Measurements from ENCODE around the gene DDX10. TPM values are rescaled to one million over a fixed set of nuclear protein-coding genes. Genes with fewer than 3 reads are reported as not detected.

Gene DDX10
- 10 to 100 TPM; 17.0 to 39.0 (median 34.3) TPM for total RNA-seq

- peaks cover 9 to 23% of the 10 kb centered on the region in 2 donors for H3K4me1 ChIP-seq
- H3K9me3 ChIP-seq: no peaks in the 10 kb centered on the region
- WGBS, 2 donors: 0 to 1% methylated on average over 41 to 60 of the region's 61 CpGs
- peak within 1 kb of the TSS; percentile 37 to 82 (median 53) for H3K4me3 ChIP-seq (replicated peaks in 1 of 3)
- H3K36me3 ChIP-seq: no peaks in the 10 kb centered on the region
- DNase-seq: peak; percentile 96 to 99
- H3K27ac ChIP-seq: peak within 1 kb of the TSS; percentile 34 to 47 (median 45)
- no peaks in the 10 kb centered on the region for H3K27me3 ChIP-seq
- intact Hi-C loops (cut with DNase I): loop anchor here (10.0 kb wide), 1 partner anchor 200 kb away; the partner anchor contains the start of gene C11orf65
- peak in 1 of 2 donors; percentile 67 for TF ChIP-seq POLR2A (IDR thresholded peaks at IDR 0.05)
- TF ChIP-seq CTCF (IDR thresholded peaks at IDR 0.05): no peak
Observed at GRCh38 chr11:108664730-108665525, at the start of gene DDX10. DDX10 (plus strand) TSS chr11:108665069; CDS start chr11:108665154, 85 bp downstream.

GRCh38 chr11:108616549-108616948, 48.3 kb upstream of the DDX10 start:
- intact Hi-C loops (cut with DNase I): no loop called here
- H3K27me3 ChIP-seq: no peaks in the 10 kb centered on the region
- H3K4me3 ChIP-seq (replicated peaks in 1 of 3): no peak overlapping the region
- no peaks in the 10 kb centered on the region for H3K9me3 ChIP-seq
- TF ChIP-seq CTCF (IDR thresholded peaks at IDR 0.05): no peak
- TF ChIP-seq POLR2A (IDR thresholded peaks at IDR 0.05): no peak
- WGBS, 2 donors: 75 to 85% methylated on average over 3 of the region's 3 CpGs
- DNase-seq: no peak
- H3K27ac ChIP-seq: no peak overlapping the region
- H3K36me3 ChIP-seq: no peaks in the 10 kb centered on the region
- no peaks in the 10 kb centered on the region for H3K4me1 ChIP-seq

GRCh38 chr11:108617055-108617454, 47.8 kb upstream of the DDX10 start:
- intact Hi-C loops (cut with DNase I): no loop called here
- no peak for TF ChIP-seq CTCF (IDR thresholded peaks at IDR 0.05)
- TF ChIP-seq POLR2A (IDR thresholded peaks at IDR 0.05): no peak
- WGBS, 2 donors: 65 to 69% methylated on average over 4 of the region's 4 CpGs
- no peaks in the 10 kb centered on the region for H3K36me3 ChIP-seq
- no peaks in the 10 kb centered on the region for H3K27me3 ChIP-seq
- H3K9me3 ChIP-seq: no peaks in the 10 kb centered on the region
- DNase-seq: no peak
- H3K4me3 ChIP-seq (replicated peaks in 1 of 3): no peak overlapping the region
- no peaks in the 10 kb centered on the region for H3K4me1 ChIP-seq
- H3K27ac ChIP-seq: no peak overlapping the region

GRCh38 chr11:108618529-108618928, 46.3 kb upstream of the DDX10 start:
- DNase-seq: no peak
- TF ChIP-seq CTCF (IDR thresholded peaks at IDR 0.05): no peak
- TF ChIP-seq POLR2A (IDR thresholded peaks at IDR 0.05): no peak
- Histone ChIP-seq H3K27me3 (no peaks in the 10 kb centered on the region), H3K36me3 (no peaks in the 10 kb centered on the region), H3K4me3 (replicated peaks in 1 of 3) (no peak overlapping the region), H3K4me1 (no peaks in the 10 kb centered on the region), H3K9me3 (no peaks in the 10 kb centered on the region), H3K27ac (no peak overlapping the region)
- WGBS, 2 donors: 95 to 97% methylated on average over 1 of the region's 1 CpG
- intact Hi-C loops (cut with DNase I): no loop called here
